Measurements from ENCODE around the gene UTRN. TPM values are rescaled to one million over a fixed set of nuclear protein-coding genes. Genes with fewer than 3 reads are reported as not detected.

UTRN gene
- total RNA-seq, 1 experiment from 2014 or later = 125 TPM

GRCh38 chr6:144321839-144322591 lies 36.9 kb downstream of the UTRN start (continued):
- no peak for TF ChIP-seq JAZF1 (CRISPR knock-in tag; IDR thresholded peaks at IDR 0.05)

GRCh38 chr6:144325232-144325631 lies 40.1 kb downstream of the UTRN start:
- Mint-ChIP-seq H3K4me1 (peaks cover 91% of the 10 kb centered on the region), H3K36me3 (no peaks in the 10 kb centered on the region; the same call in 1 of the 2 replicates), H3K27ac (no peak overlapping the region; the same call in 1 of the 2 replicates), H3K9me3 (peaks cover 7% of the 10 kb centered on the region), H3K4me3 (no peak overlapping the region), H3K27me3 (ENCODE audit: low read depth) (no peaks in the 10 kb centered on the region)
- ATAC-seq (no peak), DNase-seq (ENCODE audit: low spot score) (no peak)
- CTCF ChIA-PET = no interaction called here
- TF ChIP-seq E2F5 (CRISPR knock-in tag; IDR thresholded peaks at IDR 0.05) (no peak), ESRRA (CRISPR knock-in tag; IDR thresholded peaks at IDR 0.05; ENCODE audit: borderline replicate concordance) (no peak), ZBTB43 (CRISPR knock-in tag; IDR thresholded peaks at IDR 0.05) (no peak), RORB (CRISPR knock-in tag; IDR thresholded peaks at IDR 0.05) (no peak), ERG (CRISPR knock-in tag; IDR thresholded peaks at IDR 0.05) (no peak), KAT7 (CRISPR knock-in tag; IDR thresholded peaks at IDR 0.05; ENCODE audit: borderline replicate concordance) (no peak), ZSCAN18 (CRISPR knock-in tag; IDR thresholded peaks at IDR 0.05) (no peak), PRDM15 (CRISPR knock-in tag; IDR thresholded peaks at IDR 0.05) (no peak), GTF2I (CRISPR knock-in tag; conservative IDR thresholded peaks at IDR 0.05) (no peak), CTCF (IDR thresholded peaks at IDR 0.05) (no peak), ATF3 (CRISPR knock-in tag; conservative IDR thresholded peaks at IDR 0.05) (no peak)
- POLR2A ChIA-PET = no interaction called here

All from WTC11 (cell line).